HepG2 (cell line): ENCODE measurements around the gene CLBA1. TPM values are rescaled to one million over a fixed set of nuclear protein-coding genes. Genes with fewer than 3 reads are reported as not detected.

Experiments
- ATAC-seq: fragments of 200-7000 bp; cut with Tn5 transposase; 3 replicates; pipeline ENCODE4 v1.9.1; 2020; ENCODE audit warnings: mild to moderate bottlenecking, moderate library complexity
- BruUV-seq: library from RNA; stranded (reverse); fragments of 400-500 nt; replicated peaks from 2 replicates; lab custom pipeline; 2021; lab: Mats Ljungman, UMichigan
- CTCF ChIA-PET: fragments of 300-600 bp; formaldehyde crosslinking; extraction: SDS; loops from one replicate; lab custom pipeline; 2021; ENCODE audit warnings: low total read pairs, inconsistent platforms, low intra/inter-chr PET ratio; lab: Yijun Ruan, JAX
- POLR2A ChIA-PET: fragments of 350-600 bp; sonication (Branson Sonifier 250); formaldehyde crosslinking; loops from one replicate; lab custom pipeline; 2020; ENCODE audit warnings: antibody characterized with exemption, inconsistent platforms; lab: Yijun Ruan, JAX
- DNase-seq: peaks from one replicate; pipeline ENCODE4 v3.0.0-alpha.2; 2015; ENCODE audit warnings: low spot score
- FAIRE-seq: peaks from 3 replicates; lab custom pipeline; 2011; peaks lifted over from hg19 to GRCh38; lab: Jason Lieb, UNC
- H2AFZ ChIP-seq: one replicate; pipeline ENCODE4 v1.6.1; 2011; ENCODE audit warnings: low read length, inconsistent platforms
- H3K27ac ChIP-seq: fragments of 300-600 bp; 3 replicates; pipeline ENCODE4 v1.8.0; 2011; ENCODE audit warnings: mixed run types, mild to moderate bottlenecking, mixed read lengths, low read length, inconsistent platforms; ENCODE audit not compliant: insufficient read depth; ENCODE audit errors: extremely low read length
- H3K27me3 ChIP-seq, 2 experiments: fragments of 200-600 bp in 1 of 2; 2 replicates in 1 of 2; 3 replicates in 1 of 2; pipeline versions ENCODE4 v1.6.0 to v1.8.0; 2011; ENCODE audit warnings: low read length in 2 of 2, mild to moderate bottlenecking in 2 of 2, moderate library complexity in 2 of 2, inconsistent platforms in 1 of 2; ENCODE audit not compliant: insufficient read depth in 2 of 2, control insufficient read depth in 1 of 2
- H3K36me3 ChIP-seq, 2 experiments: fragments of 200-600 bp in 1 of 2; replicated peaks in 1 of 2; 2 replicates in 1 of 2; 3 replicates in 1 of 2; pipeline versions ENCODE4 v1.5.1 to v1.8.0; 2011; ENCODE audit warnings: low read length in 2 of 2, inconsistent platforms in 1 of 2; ENCODE audit not compliant: insufficient read depth in 2 of 2, control insufficient read depth in 1 of 2
- H3K4me1 ChIP-seq: 2 replicates; pipeline ENCODE4 v1.5.1; 2012; ENCODE audit warnings: low read length, inconsistent platforms; ENCODE audit not compliant: insufficient read depth
- H3K4me2 ChIP-seq: 2 replicates; pipeline ENCODE4 v1.6.0; 2011; ENCODE audit warnings: low read depth, low read length, inconsistent platforms
- H3K4me3 ChIP-seq, 3 experiments: fragments of 200-600 bp in 1 of 3; sonication (generic), shearing (Covaris generic) in 1 of 3; replicated peaks in 1 of 3; 2 replicates each; pipeline ENCODE4 v1.5.1; 2011 to 2016; ENCODE audit warnings: low read length in 3 of 3, inconsistent platforms in 2 of 3, low read depth in 2 of 3, mild to moderate bottlenecking in 2 of 3, control low read depth in 1 of 3, mixed read lengths in 1 of 3; ENCODE audit not compliant: insufficient read depth in 1 of 3
- H3K79me2 ChIP-seq: one replicate; pipeline ENCODE4 v1.6.1; 2011; ENCODE audit warnings: low read length, inconsistent platforms; ENCODE audit not compliant: insufficient read depth
- H3K9ac ChIP-seq: 2 replicates; pipeline ENCODE4 v1.6.0; 2011; ENCODE audit warnings: mild to moderate bottlenecking, low read depth, low read length, inconsistent platforms; ENCODE audit not compliant: insufficient read depth
- H3K9me3 ChIP-seq: 2 replicates; pipeline ENCODE4 v1.5.1; 2012; ENCODE audit warnings: mild to moderate bottlenecking, low read length
- H4K20me1 ChIP-seq: 2 replicates; pipeline ENCODE4 v1.6.0; 2011; ENCODE audit warnings: inconsistent platforms, mild to moderate bottlenecking, low read length, moderate library complexity; ENCODE audit not compliant: insufficient read depth
- CAMTA2 ChIP-seq: sonication (generic); formaldehyde crosslinking; IDR thresholded peaks from 2 replicates; pipeline ENCODE4 v1.4.0; 2020; ENCODE audit warnings: mild to moderate bottlenecking, missing genetic modification reagents, borderline replicate concordance
- ELF1 ChIP-seq: sonication (generic); formaldehyde crosslinking; IDR thresholded peaks from 2 replicates; pipeline ENCODE4 v1.4.0; 2020; ENCODE audit warnings: missing genetic modification reagents
- HHEX ChIP-seq: IDR thresholded peaks from 2 replicates; pipeline ENCODE4 v1.6.1; 2016; ENCODE audit warnings: control low read depth
- KLF13 ChIP-seq: sonication (generic); formaldehyde crosslinking; IDR thresholded peaks from 2 replicates; pipeline ENCODE4 v1.4.0; 2020; ENCODE audit warnings: mild to moderate bottlenecking, missing genetic modification reagents
- MIER3 ChIP-seq: IDR thresholded peaks from 2 replicates; pipeline ENCODE4 v1.6.1; 2016; ENCODE audit warnings: missing compliant biosample characterization, borderline replicate concordance
- MXD4 ChIP-seq: IDR thresholded peaks from 2 replicates; pipeline ENCODE4 v1.6.1; 2016; ENCODE audit warnings: mild to moderate bottlenecking, missing biosample characterization, missing genetic modification reagents
- PAWR ChIP-seq: sonication (generic); formaldehyde crosslinking; IDR thresholded peaks from 2 replicates; pipeline ENCODE4 v1.4.0; 2020; ENCODE audit warnings: missing genetic modification reagents, mild to moderate bottlenecking, borderline replicate concordance
- PHF8 ChIP-seq: sonication (generic); formaldehyde crosslinking; IDR thresholded peaks from 2 replicates; pipeline ENCODE4 v1.5.0; 2020; ENCODE audit warnings: missing genetic modification reagents
- SCMH1 ChIP-seq: sonication (generic); formaldehyde crosslinking; IDR thresholded peaks from 2 replicates; pipeline ENCODE4 v1.9.0; 2021; ENCODE audit warnings: missing genetic modification reagents, mild to moderate bottlenecking, borderline replicate concordance
- ZNF264 ChIP-seq: sonication (generic); formaldehyde crosslinking; IDR thresholded peaks from 2 replicates; pipeline ENCODE4 v1.4.0; 2020; ENCODE audit warnings: missing genetic modification reagents
- WGBS: methylation state at CpG from one replicate; pipeline ENCODE4 v1.1.6; 2017; ENCODE audit warnings: low lambda C conversion rate; 5-methylcytosine and 5-hydroxymethylcytosine counted together
- in situ Hi-C: cut with HindIII; loops from 2 replicates; pipeline ENCODE4 v1.10.0; 2017; ENCODE audit warnings: low pct_unique_long_range_greater_than_20kb; ENCODE audit not compliant: extremely low pct_ligation_motif_present
- intact Hi-C: fragments of 100-400 bp; cut with micrococcal nuclease; formaldehyde crosslinking; loops from one replicate; pipeline ENCODE4 v1.10.0; 2022; ENCODE audit not compliant: unreplicated experiment
- polyA plus RNA-seq, 8 experiments: library from polyadenylated mRNA; depleted of rRNA in 3 of 8; stranded (reverse) in 7 of 8; unstranded in 1 of 8; fragments of >200 nt; fragmentation: Illumina TruSeq in 4 of 8; extraction: Trizol in 4 of 8; gene quantifications; 2 replicates each; pipeline versions ENCODE4 v1.2.1 to v1.2.3, GENCODE V29; 2011 to 2016; ENCODE audit warnings: low read depth in 4 of 8, missing spikeins in 1 of 8, mixed read lengths in 1 of 8; ENCODE audit not compliant: insufficient read depth in 1 of 8
- total RNA-seq, 5 experiments: library from RNA; depleted of rRNA; stranded (reverse); fragments of >200 nt; fragmentation: Illumina TruSeq; extraction: Trizol; gene quantifications; 2 replicates each; pipeline ENCODE4 v1.2.3, GENCODE V29; 2016; ENCODE audit warnings: low read depth in 1 of 5
- TF ChIP-seq, protein P1 (sequence below): sonication (generic); formaldehyde crosslinking; IDR thresholded peaks from 2 replicates; pipeline ENCODE4 v1.8.1; 2023; ENCODE audit warnings: mild to moderate bottlenecking, missing genetic modification reagents, borderline replicate concordance
- TF ChIP-seq, protein P2 (sequence below): sonication (generic); formaldehyde crosslinking; IDR thresholded peaks from 2 replicates; pipeline ENCODE4 v1.8.0; 2022; ENCODE audit warnings: mild to moderate bottlenecking, missing genetic modification reagents; ENCODE audit not compliant: insufficient replicate concordance
- TF ChIP-seq, protein P3 (sequence below): IDR thresholded peaks from 2 replicates; pipeline ENCODE4 v1.6.1; 2016; ENCODE audit warnings: missing compliant biosample characterization, missing genetic modification reagents, borderline replicate concordance

Gene CLBA1
- total and polyA plus RNA-seq, 2 of the 13 experiments (the other 11 are each of a cell fraction or from before 2014, with no cell fraction given), result 1.2 to 1.4 TPM

DNA sequence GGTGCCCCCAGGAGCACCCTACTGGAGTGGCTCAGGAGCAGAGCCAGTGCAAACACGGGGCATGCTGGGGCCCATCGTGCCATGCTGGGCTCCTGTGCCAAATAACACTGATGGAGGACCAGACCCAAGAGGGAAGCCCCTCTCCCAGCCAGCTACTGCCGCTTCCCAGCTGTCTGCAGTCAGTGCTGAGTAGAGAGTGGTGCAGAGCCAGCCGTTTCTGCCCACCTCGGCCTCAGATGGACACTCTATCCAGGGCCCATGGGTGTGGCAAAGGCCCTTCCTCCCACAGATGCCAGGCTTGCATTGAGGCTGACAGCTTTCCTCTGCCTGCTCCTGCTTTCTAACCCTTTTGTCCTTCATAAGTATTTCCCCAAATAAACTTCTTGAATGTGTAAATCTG, 13.2 kb downstream of the CLBA1 start:
- Histone ChIP-seq H3K36me3 (no peaks in the 10 kb centered on the region), H2AFZ (no peak overlapping the region), H3K9ac (no peak overlapping the region), H3K4me3 (no peak overlapping the region), H3K9me3 (no peaks in the 10 kb centered on the region), H4K20me1 (no peaks in the 10 kb centered on the region), H3K4me2 (no peak overlapping the region), H3K27ac (no peak overlapping the region), H3K27me3 (no peaks in the 10 kb centered on the region), H3K79me2 (no peaks in the 10 kb centered on the region), H3K4me1 (no peaks in the 10 kb centered on the region)
- 40% methylated on average over 1 of the region's 5 CpGs for WGBS
- intact Hi-C loops, result no loop called here
- TF ChIP-seq, protein P1, sequence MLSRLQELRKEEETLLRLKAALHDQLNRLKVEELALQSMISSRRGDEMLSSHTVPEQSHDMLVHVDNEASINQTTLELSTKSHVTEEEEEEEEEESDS (CRISPR knock-in tag), result no peak
- no peak for TF ChIP-seq ELF1 (CRISPR knock-in tag)
- TF ChIP-seq SCMH1 (CRISPR knock-in tag), result no peak
- no peak for TF ChIP-seq PHF8
- TF ChIP-seq, protein P2, sequence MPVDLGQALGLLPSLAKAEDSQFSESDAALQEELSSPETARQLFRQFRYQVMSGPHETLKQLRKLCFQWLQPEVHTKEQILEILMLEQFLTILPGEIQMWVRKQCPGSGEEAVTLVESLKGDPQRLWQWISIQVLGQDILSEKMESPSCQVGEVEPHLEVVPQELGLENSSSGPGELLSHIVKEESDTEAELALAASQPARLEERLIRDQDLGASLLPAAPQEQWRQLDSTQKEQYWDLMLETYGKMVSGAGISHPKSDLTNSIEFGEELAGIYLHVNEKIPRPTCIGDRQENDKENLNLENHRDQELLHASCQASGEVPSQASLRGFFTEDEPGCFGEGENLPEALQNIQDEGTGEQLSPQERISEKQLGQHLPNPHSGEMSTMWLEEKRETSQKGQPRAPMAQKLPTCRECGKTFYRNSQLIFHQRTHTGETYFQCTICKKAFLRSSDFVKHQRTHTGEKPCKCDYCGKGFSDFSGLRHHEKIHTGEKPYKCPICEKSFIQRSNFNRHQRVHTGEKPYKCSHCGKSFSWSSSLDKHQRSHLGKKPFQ, result no peak
- TF ChIP-seq ZNF264, result no peak
- TF ChIP-seq PAWR, result no peak
- TF ChIP-seq KLF13 (CRISPR knock-in tag), result no peak
- TF ChIP-seq, protein P3, sequence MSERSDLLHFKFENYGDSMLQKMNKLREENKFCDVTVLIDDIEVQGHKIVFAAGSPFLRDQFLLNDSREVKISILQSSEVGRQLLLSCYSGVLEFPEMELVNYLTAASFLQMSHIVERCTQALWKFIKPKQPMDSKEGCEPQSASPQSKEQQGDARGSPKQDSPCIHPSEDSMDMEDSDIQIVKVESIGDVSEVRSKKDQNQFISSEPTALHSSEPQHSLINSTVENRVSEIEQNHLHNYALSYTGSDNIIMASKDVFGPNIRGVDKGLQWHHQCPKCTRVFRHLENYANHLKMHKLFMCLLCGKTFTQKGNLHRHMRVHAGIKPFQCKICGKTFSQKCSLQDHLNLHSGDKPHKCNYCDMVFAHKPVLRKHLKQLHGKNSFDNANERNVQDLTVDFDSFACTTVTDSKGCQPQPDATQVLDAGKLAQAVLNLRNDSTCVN (CRISPR knock-in tag), result no peak
- no peak for TF ChIP-seq CAMTA2 (CRISPR knock-in tag)
- TF ChIP-seq HHEX, result no peak
- TF ChIP-seq MIER3 (CRISPR knock-in tag), result no peak
- no peak for TF ChIP-seq MXD4 (CRISPR knock-in tag)
- DNase-seq (no peak), FAIRE-seq (no peak), ATAC-seq (no peak)
- in situ Hi-C loops, result no loop called here
- ChIA-PET CTCF (no interaction called here), POLR2A (no interaction called here)
- BruUV-seq, result no TSS peak
